PC-3 (cell line): Measurements from ENCODE around the gene PODNL1. TPM values are rescaled to one million over a fixed set of nuclear protein-coding genes. Genes with fewer than 3 reads are reported as not detected.

Source experiments
- ATAC-seq: fragments of 200-7000 bp; cut with Tn5 transposase; 2 replicates; pipeline ENCODE4 v1.9.1; 2020; ENCODE audit warnings: mild to moderate bottlenecking, moderate library complexity
- BruUV-seq: library from RNA; stranded (reverse); fragments of 400-500 nt; replicated peaks from 2 replicates; lab custom pipeline; 2021; lab: Mats Ljungman, UMichigan
- CTCF ChIA-PET: fragments of 300-600 bp; sonication (Branson Sonifier 250); formaldehyde crosslinking; loops from one replicate; lab custom pipeline; 2022; ENCODE audit warnings: antibody characterized with exemption; lab: Charles Lee
- POLR2A ChIA-PET: fragments of 300-600 bp; sonication (Branson Sonifier 250); formaldehyde crosslinking; loops from one replicate; lab custom pipeline; 2022; ENCODE audit warnings: antibody characterized with exemption; ENCODE audit not compliant: unreplicated experiment; lab: Charles Lee
- DNase-seq: peaks from one replicate; pipeline ENCODE4 v3.0.0-alpha.2; 2015
- H2AFZ ChIP-seq: fragments of 300-600 bp; sonication (generic); 2 replicates; pipeline ENCODE4 v1.6.0; 2016; ENCODE audit warnings: antibody characterized with exemption, low read length
- H3F3A ChIP-seq: fragments of 300-600 bp; sonication (generic); one replicate; pipeline ENCODE4 v1.6.0; 2017; ENCODE audit warnings: antibody characterized with exemption, low read length, control low read depth, mild to moderate bottlenecking; ENCODE audit not compliant: unreplicated experiment
- H3K27ac ChIP-seq: fragments of 300-600 bp; sonication (generic); 2 replicates; pipeline ENCODE4 v1.5.1; 2016; ENCODE audit warnings: mild to moderate bottlenecking, low read length
- H3K27me3 ChIP-seq: fragments of 300-600 bp; sonication (generic); 2 replicates; pipeline ENCODE4 v1.6.1; 2016; ENCODE audit warnings: low read length, mixed read lengths
- H3K36me3 ChIP-seq: fragments of 300-600 bp; sonication (generic); 2 replicates; pipeline ENCODE4 v1.6.1; 2016; ENCODE audit warnings: low read depth, mixed run types, low read length, mixed read lengths
- H3K4me1 ChIP-seq: fragments of 300-600 bp; sonication (generic); 2 replicates; pipeline ENCODE4 v1.5.1; 2016; ENCODE audit warnings: low read length; ENCODE audit not compliant: insufficient read depth
- H3K4me2 ChIP-seq: fragments of 300-600 bp; sonication (generic); 2 replicates; pipeline ENCODE4 v1.6.0; 2016; ENCODE audit warnings: low read length
- H3K4me3 ChIP-seq: fragments of 300-600 bp; sonication (generic); 2 replicates; pipeline ENCODE4 v1.5.1; 2016; ENCODE audit warnings: mild to moderate bottlenecking, low read length, mixed read lengths
- H3K79me2 ChIP-seq: fragments of 300-600 bp; sonication (generic); 2 replicates; pipeline ENCODE4 v1.6.1; 2017; ENCODE audit warnings: low read length, mixed read lengths
- H3K9ac ChIP-seq: fragments of 300-600 bp; sonication (generic); 2 replicates; pipeline ENCODE4 v1.6.0; 2016; ENCODE audit warnings: mild to moderate bottlenecking, low read length
- H3K9me2 ChIP-seq: fragments of 300-600 bp; sonication (generic); replicated peaks from 2 replicates; pipeline ENCODE4 v1.6.1; 2016; ENCODE audit warnings: mixed run types, low read length, mixed read lengths
- H3K9me3 ChIP-seq: fragments of 300-600 bp; sonication (generic); 2 replicates; pipeline ENCODE4 v1.6.1; 2016; ENCODE audit warnings: low read length, mixed read lengths
- H4K20me1 ChIP-seq: fragments of 300-600 bp; sonication (generic); 2 replicates; pipeline ENCODE4 v1.6.1; 2016; ENCODE audit warnings: low read length, mixed read lengths
- CTCF ChIP-seq: fragments of 300-600 bp; sonication (generic); conservative IDR thresholded peaks from 2 replicates; pipeline ENCODE4 v1.5.1; 2017; ENCODE audit warnings: antibody characterized with exemption, low read depth, mild to moderate bottlenecking, low read length
- EZH2 ChIP-seq: fragments of 300-600 bp; sonication (generic); IDR thresholded peaks from one replicate; pipeline ENCODE4 v1.6.1; 2017; ENCODE audit warnings: antibody characterized with exemption, mild to moderate bottlenecking, low read length; ENCODE audit not compliant: unreplicated experiment
- EZH2phosphoT487 ChIP-seq: fragments of 300-600 bp; sonication (generic); IDR thresholded peaks from 2 replicates; pipeline ENCODE4 v1.6.1; 2018; ENCODE audit warnings: mild to moderate bottlenecking, antibody characterized with exemption, low read length, borderline replicate concordance
- intact Hi-C: fragments of 100-400 bp; cut with micrococcal nuclease; formaldehyde crosslinking; loops from 2 replicates; pipeline ENCODE4 v1.9.0; 2023
- total RNA-seq: library from RNA; depleted of rRNA; stranded (reverse); fragments of >200 nt; gene quantifications from 2 replicates; pipeline ENCODE4 v1.2.3, GENCODE V29; 2014

PODNL1 gene
- total RNA-seq, 1 experiment from 2014 or later = not detected

- ATAC-seq (no peak), DNase-seq (no peak)
- H3K4me3 ChIP-seq = no peak overlapping the region
- H3F3A ChIP-seq = no peaks in the 10 kb centered on the region
- H3K27me3 ChIP-seq = no peaks in the 10 kb centered on the region
- no peak for TF ChIP-seq EZH2phosphoT487
- TF ChIP-seq CTCF = no peak
- TF ChIP-seq EZH2 = no peak
- H3K9me3 ChIP-seq = no peaks in the 10 kb centered on the region
- H3K9me2 ChIP-seq = no peaks in the 10 kb centered on the region
- H3K36me3 ChIP-seq = peaks cover 7% of the 10 kb centered on the region; the same call in 1 of the 2 replicates
- CTCF ChIA-PET = no interaction called here
- BruUV-seq = no TSS peak
- POLR2A ChIA-PET = interaction anchor here (0.6 kb wide), 1 partner anchor 172 kb away, joined by 3 read pairs; no protein-coding TSS in a partner anchor
- H4K20me1 ChIP-seq = no peaks in the 10 kb centered on the region
- no peaks in the 10 kb centered on the region for H3K4me1 ChIP-seq
- no peak overlapping the region for H3K9ac ChIP-seq
- intact Hi-C loops = no loop called here
- H3K27ac ChIP-seq = no peak overlapping the region
- no peak overlapping the region for H2AFZ ChIP-seq
- H3K79me2 ChIP-seq = no peaks in the 10 kb centered on the region
- H3K4me2 ChIP-seq = no peak overlapping the region
Observed at GRCh38 chr19:13929956-13930355, 8.3 kb downstream of the PODNL1 start.

DNA sequence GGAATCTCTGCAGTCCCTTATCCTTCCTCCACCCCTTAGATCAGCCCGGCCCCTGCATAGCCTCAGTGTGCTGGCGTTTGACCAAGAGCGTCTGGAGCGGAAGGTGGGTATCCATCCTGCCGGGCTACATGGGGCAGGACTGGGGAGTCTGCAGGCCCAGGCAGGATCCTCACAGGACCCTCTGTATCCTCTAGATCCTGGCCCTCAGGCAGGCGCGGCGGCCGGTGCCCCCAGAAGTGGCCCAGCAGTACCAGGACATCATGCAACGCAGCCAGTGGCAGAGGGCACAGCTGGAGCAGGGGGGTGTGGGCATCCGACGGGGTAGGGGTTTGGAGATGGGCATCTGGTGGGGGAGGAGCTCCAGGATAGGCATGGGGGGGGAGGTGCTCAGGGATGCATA lies 8.9 kb downstream of the PODNL1 start:
- ATAC-seq = no peak
- H3K4me3 ChIP-seq = no peak overlapping the region
- H4K20me1 ChIP-seq = no peaks in the 10 kb centered on the region
- no peak overlapping the region for H3K27ac ChIP-seq
- no peaks in the 10 kb centered on the region for H3K9me3 ChIP-seq
- no peak overlapping the region for H2AFZ ChIP-seq
- no peak overlapping the region for H3K9ac ChIP-seq
- H3K27me3 ChIP-seq = no peaks in the 10 kb centered on the region
- H3F3A ChIP-seq = no peaks in the 10 kb centered on the region
- no peaks in the 10 kb centered on the region for H3K79me2 ChIP-seq
- no TSS peak for BruUV-seq
- DNase-seq = no peak
- H3K4me1 ChIP-seq = no peaks in the 10 kb centered on the region
- ChIA-PET POLR2A (interaction anchor here (0.6 kb wide), 1 partner anchor 173 kb away, joined by 3 read pairs; no protein-coding TSS in a partner anchor), CTCF (no interaction called here)
- H3K36me3 ChIP-seq = peaks cover 11% of the 10 kb centered on the region; the same call in 1 of the 2 replicates
- TF ChIP-seq CTCF (no peak), EZH2 (no peak), EZH2phosphoT487 (no peak)
- no peaks in the 10 kb centered on the region for H3K9me2 ChIP-seq
- intact Hi-C loops = no loop called here
- no peak overlapping the region for H3K4me2 ChIP-seq

DNA sequence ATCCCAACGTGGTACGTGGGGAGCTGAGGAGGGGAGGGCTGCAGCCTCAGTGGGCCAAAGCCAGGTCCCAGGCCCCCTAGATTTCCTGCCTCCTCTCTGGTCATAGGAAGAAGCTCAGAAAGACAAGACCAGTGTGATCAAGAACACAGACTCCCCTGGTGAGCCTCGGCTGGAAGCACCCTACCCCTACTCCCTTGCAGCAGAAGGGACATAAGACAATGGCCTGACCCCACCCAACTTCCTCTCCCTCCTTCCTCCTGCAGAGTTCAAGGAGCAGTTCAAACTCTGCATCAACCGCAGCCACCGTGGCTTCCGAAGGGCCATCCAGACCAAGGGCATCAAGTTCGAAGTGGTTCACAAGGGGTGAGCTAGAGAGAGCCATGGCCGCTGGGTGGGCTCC lies 11.5 kb downstream of the PODNL1 start:
- no peaks in the 10 kb centered on the region for H3K9me3 ChIP-seq
- no peaks in the 10 kb centered on the region for H3F3A ChIP-seq
- DNase-seq = no peak
- H3K9me2 ChIP-seq = no peaks in the 10 kb centered on the region
- no peak overlapping the region for H3K9ac ChIP-seq
- H4K20me1 ChIP-seq = no peaks in the 10 kb centered on the region
- intact Hi-C loops = no loop called here
- no peak overlapping the region for H3K27ac ChIP-seq
- no peaks in the 10 kb centered on the region for H3K4me1 ChIP-seq
- no peak overlapping the region for H3K4me3 ChIP-seq
- peaks cover 25% of the 10 kb centered on the region for H3K36me3 ChIP-seq
- no peak overlapping the region for H2AFZ ChIP-seq
- ChIA-PET POLR2A (no interaction called here), CTCF (interaction anchor here (0.5 kb wide), 1 partner anchor 103 kb away, joined by 3 read pairs; no protein-coding TSS in a partner anchor)
- no peaks in the 10 kb centered on the region for H3K27me3 ChIP-seq
- ATAC-seq = no peak
- H3K79me2 ChIP-seq = no peaks in the 10 kb centered on the region
- TF ChIP-seq CTCF = no peak
- no peak for TF ChIP-seq EZH2phosphoT487
- TF ChIP-seq EZH2 = no peak
- H3K4me2 ChIP-seq = no peak overlapping the region
- no TSS peak for BruUV-seq
